H1 (cell line): ENCODE measurements around the gene FAM3B. TPM values are rescaled to one million over a fixed set of nuclear protein-coding genes. Genes with fewer than 3 reads are reported as not detected.

Source experiments
- CTCF ChIA-PET: fragments of 300-600 bp; sonication (Branson Sonifier 250); formaldehyde crosslinking; loops from one replicate; lab custom pipeline; 2021; ENCODE audit not compliant: partially characterized antibody; lab: Charles Lee
- POLR2A ChIA-PET: fragments of 300-600 bp; sonication (Branson Sonifier 250); formaldehyde crosslinking; loops from one replicate; lab custom pipeline; 2021; ENCODE audit warnings: inconsistent platforms; ENCODE audit not compliant: partially characterized antibody; lab: Charles Lee
- DNase-seq, 2 experiments: peaks; one replicate each; pipeline versions ENCODE4 v3.0.0 to v3.0.0-alpha.2; 2010 to 2022; ENCODE audit warnings: low spot score in 2 of 2, low read depth in 1 of 2, mixed read lengths in 1 of 2
- FAIRE-seq: peaks from 2 replicates; lab custom pipeline; 2011; peaks lifted over from hg19 to GRCh38; lab: Jason Lieb, UNC
- H2AFZ ChIP-seq: 2 replicates; pipeline ENCODE4 v1.8.1; 2012; ENCODE audit warnings: low read length, inconsistent platforms
- H2AK5ac ChIP-seq: 2 replicates; pipeline ENCODE4 v1.6.1; 2013; ENCODE audit warnings: low read depth, low read length
- H2BK120ac ChIP-seq: replicated peaks from 2 replicates; pipeline ENCODE3; 2013; ENCODE audit warnings: low read depth, low read length, inconsistent platforms
- H2BK12ac ChIP-seq: 2 replicates; pipeline ENCODE4 v1.6.1; 2013; ENCODE audit warnings: low read depth, low read length
- H2BK15ac ChIP-seq: 2 replicates; pipeline ENCODE4 v1.6.1; 2013; ENCODE audit warnings: low read length
- H2BK20ac ChIP-seq: 2 replicates; pipeline ENCODE4 v1.6.1; 2013; ENCODE audit warnings: low read length
- H2BK5ac ChIP-seq: 2 replicates; pipeline ENCODE4 v1.6.1; 2013; ENCODE audit warnings: low read depth, low read length
- H3K14ac ChIP-seq: 2 replicates; pipeline ENCODE4 v1.6.1; 2013; ENCODE audit warnings: inconsistent platforms; ENCODE audit not compliant: insufficient read length
- H3K18ac ChIP-seq: 2 replicates; pipeline ENCODE4 v1.6.1; 2013; ENCODE audit warnings: low read length; ENCODE audit errors: extremely low read depth
- H3K23ac ChIP-seq: 2 replicates; pipeline ENCODE4 v1.6.1; 2013; ENCODE audit warnings: inconsistent platforms; ENCODE audit not compliant: insufficient read length
- H3K23me2 ChIP-seq: 2 replicates; pipeline ENCODE4 v1.6.1; 2013; ENCODE audit warnings: low read depth, low read length
- H3K27ac ChIP-seq: 2 replicates; pipeline ENCODE4 v1.6.1; 2011; ENCODE audit warnings: low read depth, low read length, inconsistent platforms
- H3K27me3 ChIP-seq, 4 experiments: replicated peaks in 1 of 4; 1 replicate in 1 of 4; 2 replicates in 3 of 4; pipeline versions ENCODE4 v1.6.1 to v1.8.1; 2011 to 2013; ENCODE audit warnings: low read length in 3 of 4, mild to moderate bottlenecking in 3 of 4, inconsistent platforms in 2 of 4, mixed read lengths in 2 of 4, moderate library complexity in 1 of 4; ENCODE audit not compliant: control insufficient read depth in 3 of 4, insufficient read depth in 3 of 4; ENCODE audit errors: extremely low read depth in 1 of 4
- H3K36me3 ChIP-seq, 4 experiments: 2 replicates each; pipeline versions ENCODE4 v1.6.1 to v1.8.1; 2011 to 2013; ENCODE audit warnings: mild to moderate bottlenecking in 4 of 4, low read length in 3 of 4, moderate library complexity in 2 of 4, control low read depth in 1 of 4, inconsistent platforms in 1 of 4; ENCODE audit not compliant: insufficient read depth in 4 of 4, control insufficient read depth in 2 of 4
- H3K4ac ChIP-seq: replicated peaks from 2 replicates; pipeline ENCODE3; 2013; ENCODE audit warnings: low read length, low read depth, mixed read lengths, inconsistent platforms; ENCODE audit not compliant: insufficient read length
- H3K4me1 ChIP-seq, 4 experiments: replicated peaks in 1 of 4; 1 replicate in 1 of 4; 2 replicates in 3 of 4; pipeline versions ENCODE4 v1.6.1 to v1.8.1; 2011 to 2013; ENCODE audit warnings: low read length in 3 of 4, inconsistent platforms in 2 of 4, mixed read lengths in 1 of 4; ENCODE audit not compliant: insufficient read depth in 4 of 4, control insufficient read depth in 3 of 4
- H3K4me2 ChIP-seq, 2 experiments: 2 replicates each; pipeline versions ENCODE4 v1.6.1 to v1.8.1; 2011 to 2013; ENCODE audit warnings: low read depth in 2 of 2, low read length in 2 of 2, control low read depth in 1 of 2, inconsistent platforms in 1 of 2, mild to moderate bottlenecking in 1 of 2; ENCODE audit not compliant: insufficient read depth in 1 of 2
- H3K4me3 ChIP-seq, 4 experiments: fragments of 200-600, 300-600 bp in 1 of 4; sonication (generic), shearing (Covaris generic), sonication (Bioruptor Twin) in 1 of 4; 2 replicates each; pipeline versions ENCODE4 v1.5.1 to v1.8.1; 2011 to 2016; ENCODE audit warnings: low read length in 4 of 4, low read depth in 3 of 4, control low read depth in 2 of 4, inconsistent platforms in 2 of 4, mild to moderate bottlenecking in 2 of 4, mixed read lengths in 1 of 4, moderate library complexity in 1 of 4; ENCODE audit not compliant: insufficient read depth in 2 of 4; ENCODE audit errors: extremely low read depth in 1 of 4
- H3K56ac ChIP-seq: replicated peaks from 2 replicates; pipeline ENCODE3; 2013; ENCODE audit warnings: low read depth, mild to moderate bottlenecking, mixed read lengths, low read length, inconsistent platforms; ENCODE audit not compliant: insufficient read length
- H3K79me1 ChIP-seq: 2 replicates; pipeline ENCODE4 v1.6.1; 2013; ENCODE audit warnings: low read depth, low read length, control low read depth
- H3K79me2 ChIP-seq, 2 experiments: 2 replicates each; pipeline versions ENCODE4 v1.6.1 to v1.8.1; 2012 to 2013; ENCODE audit warnings: low read length in 2 of 2, mild to moderate bottlenecking in 2 of 2, inconsistent platforms in 1 of 2; ENCODE audit not compliant: insufficient read depth in 2 of 2, control insufficient read depth in 1 of 2
- H3K9ac ChIP-seq, 4 experiments: replicated peaks in 1 of 4; 1 replicate in 1 of 4; 2 replicates in 3 of 4; pipeline versions ENCODE4 v1.6.1 to v1.8.1; 2011 to 2013; ENCODE audit warnings: low read depth in 3 of 4, low read length in 3 of 4, control low read depth in 2 of 4, mild to moderate bottlenecking in 2 of 4, moderate library complexity in 2 of 4, inconsistent platforms in 1 of 4; ENCODE audit errors: extremely low read depth in 1 of 4
- H3K9me3 ChIP-seq, 2 experiments: 2 replicates each; pipeline versions ENCODE4 v1.6.1 to v1.8.1; 2012 to 2013; ENCODE audit warnings: mild to moderate bottlenecking in 2 of 2, moderate library complexity in 2 of 2, control low read depth in 1 of 2, inconsistent platforms in 1 of 2, low read depth in 1 of 2, low read length in 1 of 2, mixed read lengths in 1 of 2; ENCODE audit not compliant: insufficient read depth in 2 of 2
- H4K20me1 ChIP-seq, 2 experiments: replicated peaks in 1 of 2; 2 replicates each; pipeline versions ENCODE3 to v1.8.1; 2011 to 2013; ENCODE audit warnings: inconsistent platforms in 2 of 2, low read length in 2 of 2, mild to moderate bottlenecking in 1 of 2; ENCODE audit not compliant: insufficient read depth in 2 of 2, control insufficient read depth in 1 of 2
- H4K5ac ChIP-seq: 2 replicates; pipeline ENCODE4 v1.6.1; 2013; ENCODE audit warnings: low read length, low read depth, mixed read lengths, inconsistent platforms; ENCODE audit not compliant: insufficient read length
- H4K8ac ChIP-seq: 2 replicates; pipeline ENCODE4 v1.8.0; 2013; ENCODE audit warnings: mild to moderate bottlenecking, moderate library complexity, low read length, inconsistent platforms; ENCODE audit not compliant: insufficient read depth; ENCODE audit errors: extremely low read depth
- H4K91ac ChIP-seq: replicated peaks from 2 replicates; pipeline ENCODE3; 2013; ENCODE audit warnings: low read length, mixed read lengths, inconsistent platforms; ENCODE audit not compliant: insufficient read length
- CHD2 ChIP-seq: IDR thresholded peaks from 2 replicates; pipeline ENCODE4 v1.6.1; 2012; ENCODE audit warnings: low read length, improper control_type of control experiment
- EGR1 ChIP-seq: IDR thresholded peaks from 2 replicates; pipeline ENCODE4 v1.6.1; 2011; ENCODE audit warnings: low read depth, low read length, borderline replicate concordance
- GABPA ChIP-seq: IDR thresholded peaks from 2 replicates; pipeline ENCODE4 v1.6.1; 2011; ENCODE audit warnings: mild to moderate bottlenecking, low read length, moderate library complexity, borderline replicate concordance; ENCODE audit not compliant: insufficient read depth
- JUN ChIP-seq: IDR thresholded peaks from 2 replicates; pipeline ENCODE4 v1.6.1; 2011; ENCODE audit warnings: low read depth, mild to moderate bottlenecking, improper control_type of control experiment, low read length
- KDM1A ChIP-seq: fragments of 200-600, 300-600 bp; sonication (generic); IDR thresholded peaks from 2 replicates; pipeline ENCODE4 v1.7.1; 2016; ENCODE audit warnings: mild to moderate bottlenecking, low read length, borderline replicate concordance
- POLR2A ChIP-seq, 2 experiments: IDR thresholded peaks; 1 replicate in 1 of 2; 2 replicates in 1 of 2; pipeline ENCODE4 v1.6.1; 2011; ENCODE audit warnings: low read depth in 2 of 2, low read length in 2 of 2, mild to moderate bottlenecking in 2 of 2; ENCODE audit errors: control extremely low read depth in 1 of 2
- POLR2AphosphoS5 ChIP-seq: IDR thresholded peaks from 2 replicates; pipeline ENCODE4 v1.6.1; 2011; ENCODE audit warnings: low read depth, low read length
- RFX5 ChIP-seq: IDR thresholded peaks from 2 replicates; pipeline ENCODE4 v1.6.1; 2011; ENCODE audit warnings: low read depth, low read length, improper control_type of control experiment, borderline replicate concordance
- RXRA ChIP-seq: IDR thresholded peaks from 2 replicates; pipeline ENCODE4 v1.6.1; 2011; ENCODE audit warnings: low read depth, mild to moderate bottlenecking, low read length, moderate library complexity; ENCODE audit not compliant: insufficient read depth
- SP2 ChIP-seq: IDR thresholded peaks from 2 replicates; pipeline ENCODE4 v1.6.1; 2012; ENCODE audit warnings: mild to moderate bottlenecking, low read length, inconsistent platforms
- SUZ12 ChIP-seq: fragments of 200-600 bp; sonication (generic); IDR thresholded peaks from 2 replicates; pipeline ENCODE4 v1.6.1; 2012; ENCODE audit warnings: mild to moderate bottlenecking, inconsistent platforms, low read length, moderate library complexity, mixed read lengths
- TAF1 ChIP-seq: IDR thresholded peaks from 2 replicates; pipeline ENCODE4 v1.6.1; 2011; ENCODE audit warnings: mild to moderate bottlenecking, low read depth, low read length
- WGBS, 2 experiments: shearing (Covaris generic) in 1 of 2; methylation state at CpG; one replicate each; pipeline versions ENCODE4 v1.1.6 to v1.1.7; 2013 to 2015; ENCODE audit warnings: low lambda C conversion rate in 2 of 2, mixed read lengths in 2 of 2, inconsistent platforms in 1 of 2, low coverage in 1 of 2, missing lambda C conversion rate in 1 of 2; ENCODE audit not compliant: insufficient replicate concordance in 2 of 2, insufficient coverage in 1 of 2, insufficient read length in 1 of 2; ENCODE audit errors: extremely low coverage in 1 of 2, missing lambda C conversion rate in 1 of 2; 5-methylcytosine and 5-hydroxymethylcytosine counted together
- polyA plus RNA-seq, 7 experiments: library from polyadenylated mRNA; depleted of rRNA in 3 of 7; stranded (reverse) in 5 of 7; unstranded in 2 of 7; fragments of >200 nt in 5 of 7; fragments of 200-250 nt in 2 of 7; gene quantifications; 1 replicate in 5 of 7; 2 replicates in 1 of 7; 4 replicates in 1 of 7; pipeline versions ENCODE4 v1.2.1 to v1.2.3, GENCODE V29; 2011 to 2013; ENCODE audit warnings: missing spikeins in 2 of 7, mixed read lengths in 2 of 7
- total RNA-seq: library from RNA; stranded (reverse); fragmentation: NEBNext Ultra II Directional; extraction: Animal tissue kit (Norgen Biotek cat#: 25700); gene quantifications from 2 replicates; pipeline ENCODE4 v1.2.1, GENCODE V29; 2021
- TF ChIP-seq, protein P1 (sequence below): IDR thresholded peaks from 2 replicates; pipeline ENCODE4 v1.6.1; 2011; ENCODE audit warnings: low read length, improper control_type of control experiment

The FAM3B gene
- total and polyA plus RNA-seq, 2 of the 8 experiments (the other 6 are each of a cell fraction or from before 2014, with no cell fraction given), result 2.0 TPM

DNA sequence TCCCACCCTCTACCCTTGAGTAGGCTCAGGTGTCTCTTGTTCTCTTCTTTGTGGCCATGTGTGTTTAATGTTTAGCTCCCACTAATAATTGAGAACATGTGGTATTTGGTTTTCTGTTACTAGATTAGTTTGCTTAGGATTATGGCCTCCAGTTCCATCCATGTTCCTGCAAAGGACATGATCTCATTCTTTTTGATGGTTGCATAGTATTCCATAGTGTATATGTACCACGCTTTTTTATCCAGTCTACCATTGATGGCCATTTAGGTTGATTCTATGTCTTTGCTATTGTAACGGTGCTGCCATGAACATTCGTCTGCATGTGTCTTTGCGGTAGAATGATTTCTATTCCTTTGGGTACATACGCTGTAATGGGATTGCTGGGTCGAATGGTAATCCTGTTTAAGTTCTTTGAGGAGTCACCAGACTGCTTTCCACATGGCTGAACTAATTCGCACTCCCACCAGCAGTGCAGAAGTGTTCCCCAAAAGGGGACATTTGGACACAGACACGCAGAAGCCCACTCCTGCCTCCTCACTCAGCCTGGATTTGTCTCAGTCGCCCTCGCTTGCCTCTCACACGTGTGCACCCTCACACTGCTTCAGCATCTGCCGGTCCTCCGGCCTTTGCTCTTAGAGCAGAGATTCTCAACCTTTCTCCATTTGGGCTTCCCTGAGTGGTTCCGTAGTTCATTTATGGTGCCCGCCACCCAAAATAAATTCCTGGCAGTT, 48.9 kb downstream of the FAM3B start:
- H3K27ac ChIP-seq, result no peak overlapping the region
- H2BK15ac ChIP-seq, result no peak overlapping the region
- H3K36me3 ChIP-seq, result no peaks in the 10 kb centered on the region
- H3K9ac ChIP-seq, result no peak overlapping the region
- no peak overlapping the region for H3K23ac ChIP-seq
- H3K4ac ChIP-seq, result no peak overlapping the region
- no peak overlapping the region for H2BK12ac ChIP-seq
- no peaks in the 10 kb centered on the region for H3K9me3 ChIP-seq
- no peak overlapping the region for H2BK5ac ChIP-seq
- H2BK20ac ChIP-seq, result no peak overlapping the region
- H3K4me1 ChIP-seq, result peaks cover 0 to 15% (median 3%) of the 10 kb centered on the region in 4 experiments; a peak in 5 of 7 replicates
- no peaks in the 10 kb centered on the region for H4K20me1 ChIP-seq
- DNase-seq, result no peak
- CTCF ChIA-PET, result interaction anchor here (7.3 to 9.6 kb wide), 2 partner anchors 15 to 81 kb away, joined by 45 to 72 read pairs; no protein-coding TSS in a partner anchor
- H2AK5ac ChIP-seq, result no peak overlapping the region
- no peak overlapping the region for H4K8ac ChIP-seq
- no peak overlapping the region for H4K5ac ChIP-seq
- H3K14ac ChIP-seq, result no peak overlapping the region
- H3K23me2 ChIP-seq, result no peaks in the 10 kb centered on the region; the same call in 1 of the 2 replicates
- WGBS, 2 experiments, result 91% methylated on average over 15 of the region's 15 CpGs; no CpG with 5 or more reads in 1 of the 2 experiments
- H2BK120ac ChIP-seq, result no peak overlapping the region
- no peak for TF ChIP-seq POLR2AphosphoS5
- TF ChIP-seq, protein P1, sequence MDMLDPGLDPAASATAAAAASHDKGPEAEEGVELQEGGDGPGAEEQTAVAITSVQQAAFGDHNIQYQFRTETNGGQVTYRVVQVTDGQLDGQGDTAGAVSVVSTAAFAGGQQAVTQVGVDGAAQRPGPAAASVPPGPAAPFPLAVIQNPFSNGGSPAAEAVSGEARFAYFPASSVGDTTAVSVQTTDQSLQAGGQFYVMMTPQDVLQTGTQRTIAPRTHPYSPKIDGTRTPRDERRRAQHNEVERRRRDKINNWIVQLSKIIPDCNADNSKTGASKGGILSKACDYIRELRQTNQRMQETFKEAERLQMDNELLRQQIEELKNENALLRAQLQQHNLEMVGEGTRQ, result no peak
- no peak for TF ChIP-seq KDM1A
- TF ChIP-seq GABPA, result no peak
- TF ChIP-seq JUN, result no peak
- TF ChIP-seq EGR1, result no peak
- no peak for TF ChIP-seq RFX5
- no peak for TF ChIP-seq SUZ12
- TF ChIP-seq SP2, result no peak
- TF ChIP-seq TAF1, result no peak
- TF ChIP-seq RXRA, result no peak
- TF ChIP-seq POLR2A (IDR thresholded peaks at IDR 0.05; ENCODE audit: control extremely low read depth in 1 of 2, low read depth in 2 of 2, low read length in 2 of 2), result no peak
- no peak for TF ChIP-seq CHD2
- no peaks in the 10 kb centered on the region for H3K79me2 ChIP-seq
- H2AFZ ChIP-seq, result no peak overlapping the region
- FAIRE-seq, result no peak
- no peak overlapping the region for H3K18ac ChIP-seq
- no peak overlapping the region for H4K91ac ChIP-seq
- H3K27me3 ChIP-seq, result peaks cover 0 to 1% (median 0%) of the 10 kb centered on the region in 4 experiments; a peak in 2 of 7 replicates
- POLR2A ChIA-PET, result no interaction called here
- no peaks in the 10 kb centered on the region for H3K79me1 ChIP-seq
- no peak overlapping the region for H3K4me3 ChIP-seq
- no peak overlapping the region for H3K4me2 ChIP-seq
- H3K56ac ChIP-seq, result no peak overlapping the region
